LNCAP (cell line): Measurements from ENCODE around the gene REXO4.

Source experiments
- CTCF ChIP-seq: fragments of 450-650 bp; IDR thresholded peaks from 2 replicates; pipeline ENCODE4 v1.5.1; 2017; ENCODE audit warnings: mild to moderate bottlenecking

REXO4 gene

GRCh38 chr9:133406480-133407307 is 11.1 kb downstream of the REXO4 start:
- peak; percentile 98 for TF ChIP-seq CTCF

- no peak for TF ChIP-seq CTCF
Observed at GRCh38 chr9:133405508-133406438, 12.0 kb downstream of the REXO4 start.

GRCh38 chr9:133404454-133405002 is 13.3 kb downstream of the REXO4 start:
- TF ChIP-seq CTCF = no peak

- TF ChIP-seq CTCF = peak; percentile 73
Observed at GRCh38 chr9:133403766-133404453, 13.9 kb downstream of the REXO4 start.

GRCh38 chr9:133402689-133403088 is 15.1 kb downstream of the REXO4 start:
- no peak for TF ChIP-seq CTCF

- no peak for TF ChIP-seq CTCF
Observed at GRCh38 chr9:133401588-133401987, 16.2 kb downstream of the REXO4 start.

- no peak for TF ChIP-seq CTCF
Observed at GRCh38 chr9:133400292-133400691, 17.5 kb downstream of the REXO4 start.
